GM12801 (cell line): ENCODE data around the gene CEP295NL.

Experiments
- TF ChIP-seq, protein P1 (sequence below): IDR thresholded peaks from one replicate; pipeline ENCODE4 v1.5.1; 2011; ENCODE audit warnings: control low read depth; ENCODE audit not compliant: insufficient read length; ENCODE audit errors: extremely low read depth

Gene CEP295NL

DNA sequence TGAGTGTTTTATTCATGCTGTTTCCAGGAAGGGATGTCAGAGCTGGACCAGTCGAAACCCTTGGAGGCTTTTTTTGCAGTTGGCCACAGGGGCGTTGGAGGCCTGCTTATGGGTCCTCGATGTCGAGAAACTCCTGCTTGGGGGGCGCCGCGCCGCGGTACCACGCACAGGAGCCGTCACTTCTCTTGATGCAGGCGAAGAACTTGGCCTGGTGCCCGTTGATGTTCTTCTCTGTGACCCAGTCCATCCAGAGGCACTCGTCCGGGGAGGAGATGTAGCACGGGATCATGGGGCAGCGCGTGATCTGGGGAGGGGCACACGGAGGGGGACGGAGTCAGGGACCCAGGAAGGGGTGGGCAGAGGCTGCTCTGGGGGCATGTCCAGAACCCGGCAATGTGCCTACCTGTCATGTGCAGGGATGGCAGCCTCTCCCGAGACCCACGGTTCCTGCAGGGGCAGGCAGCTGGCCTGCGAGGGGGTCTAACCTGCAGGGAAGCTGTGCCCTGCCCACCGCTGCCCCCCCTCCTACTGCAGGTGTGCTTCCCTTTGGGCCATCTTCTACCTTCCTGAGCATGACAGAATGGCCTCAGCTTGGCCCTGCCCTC is 47.3 kb downstream of the CEP295NL start:
- TF ChIP-seq, protein P1, sequence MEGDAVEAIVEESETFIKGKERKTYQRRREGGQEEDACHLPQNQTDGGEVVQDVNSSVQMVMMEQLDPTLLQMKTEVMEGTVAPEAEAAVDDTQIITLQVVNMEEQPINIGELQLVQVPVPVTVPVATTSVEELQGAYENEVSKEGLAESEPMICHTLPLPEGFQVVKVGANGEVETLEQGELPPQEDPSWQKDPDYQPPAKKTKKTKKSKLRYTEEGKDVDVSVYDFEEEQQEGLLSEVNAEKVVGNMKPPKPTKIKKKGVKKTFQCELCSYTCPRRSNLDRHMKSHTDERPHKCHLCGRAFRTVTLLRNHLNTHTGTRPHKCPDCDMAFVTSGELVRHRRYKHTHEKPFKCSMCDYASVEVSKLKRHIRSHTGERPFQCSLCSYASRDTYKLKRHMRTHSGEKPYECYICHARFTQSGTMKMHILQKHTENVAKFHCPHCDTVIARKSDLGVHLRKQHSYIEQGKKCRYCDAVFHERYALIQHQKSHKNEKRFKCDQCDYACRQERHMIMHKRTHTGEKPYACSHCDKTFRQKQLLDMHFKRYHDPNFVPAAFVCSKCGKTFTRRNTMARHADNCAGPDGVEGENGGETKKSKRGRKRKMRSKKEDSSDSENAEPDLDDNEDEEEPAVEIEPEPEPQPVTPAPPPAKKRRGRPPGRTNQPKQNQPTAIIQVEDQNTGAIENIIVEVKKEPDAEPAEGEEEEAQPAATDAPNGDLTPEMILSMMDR: no peak

DNA sequence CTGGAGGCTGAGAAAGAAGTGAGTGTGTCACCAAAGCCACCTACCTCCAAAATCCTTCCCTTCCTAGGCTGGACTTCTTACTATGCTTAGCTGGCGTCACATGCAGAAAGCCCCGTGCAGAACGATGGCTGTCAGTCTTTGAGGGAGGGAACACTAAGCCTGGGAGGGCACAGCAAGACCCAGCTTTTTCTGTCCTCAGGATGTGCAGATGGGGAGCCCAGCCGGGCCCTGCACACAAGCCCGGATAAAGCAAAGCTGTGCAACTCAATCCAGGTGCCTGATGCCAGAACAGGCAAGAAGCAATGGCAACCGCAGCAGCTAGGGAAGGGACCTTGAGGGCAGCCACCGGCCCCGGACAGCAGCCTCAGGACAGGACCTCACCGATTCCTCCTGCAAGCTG is 48.5 kb downstream of the CEP295NL start:
- TF ChIP-seq, protein P1: no peak

DNA sequence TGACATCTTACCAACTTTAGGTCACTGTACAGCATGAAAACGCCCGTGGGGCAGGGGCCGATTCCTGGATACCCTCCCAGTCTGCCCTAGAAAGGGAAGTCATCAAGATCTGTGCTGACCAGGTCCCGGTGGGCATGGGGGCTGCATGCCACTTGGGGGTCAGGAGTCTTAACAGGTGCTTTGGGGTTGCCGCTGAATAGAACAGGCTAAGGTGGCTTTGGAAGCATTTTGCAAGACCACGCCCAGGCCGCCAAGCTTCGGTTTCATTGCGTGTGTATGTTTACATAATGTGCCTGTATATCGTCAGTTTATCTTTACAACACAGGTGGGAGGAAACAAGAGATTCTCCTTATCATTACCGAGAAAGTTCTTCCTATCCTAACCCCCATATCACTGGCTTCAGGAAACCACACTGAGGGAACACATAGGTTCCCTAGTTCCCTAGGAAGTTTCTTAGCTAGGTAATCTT is 49.0 kb downstream of the CEP295NL start:
- TF ChIP-seq, protein P1: no peak

DNA sequence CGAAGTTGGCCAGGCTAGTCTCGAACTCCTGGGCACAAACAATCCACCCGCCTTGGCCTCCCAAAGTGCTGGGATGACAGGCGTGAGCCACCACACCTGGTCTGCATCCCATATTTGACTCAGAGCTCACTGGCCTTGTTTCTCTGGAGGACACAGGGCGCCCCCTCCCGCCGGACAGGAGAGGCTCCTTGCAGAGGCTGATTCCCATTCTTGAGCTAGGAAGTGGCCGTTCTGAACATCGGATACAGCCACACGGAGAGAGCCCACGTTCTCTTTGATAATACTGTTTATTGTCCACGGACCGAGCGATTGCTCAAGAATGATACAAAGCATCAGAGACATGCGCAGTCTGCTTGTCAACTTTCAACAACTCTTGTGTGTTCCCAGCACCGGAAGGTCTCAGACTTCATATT is 50.3 kb downstream of the CEP295NL start:
- TF ChIP-seq, protein P1: no peak

DNA sequence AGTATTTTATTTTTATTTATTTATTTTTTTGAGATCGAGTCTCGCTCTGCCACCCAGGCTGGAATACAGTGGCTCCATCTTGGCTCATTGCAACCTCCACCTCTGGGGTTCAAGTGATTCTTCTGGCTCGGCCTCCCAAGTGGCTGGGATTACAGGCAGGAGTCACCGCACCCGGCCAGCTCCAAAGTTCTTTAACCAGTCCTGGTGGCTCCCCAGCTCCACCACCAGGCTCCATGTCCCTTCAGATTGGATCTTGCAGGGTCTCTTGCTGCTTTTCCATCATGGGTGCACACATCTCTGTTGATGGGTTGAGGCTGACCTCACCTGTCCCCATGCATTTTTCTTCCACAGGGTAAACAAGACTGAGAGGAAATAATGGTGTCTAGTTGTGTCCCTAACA is 54.0 kb downstream of the CEP295NL start:
- TF ChIP-seq, protein P1: no peak

DNA sequence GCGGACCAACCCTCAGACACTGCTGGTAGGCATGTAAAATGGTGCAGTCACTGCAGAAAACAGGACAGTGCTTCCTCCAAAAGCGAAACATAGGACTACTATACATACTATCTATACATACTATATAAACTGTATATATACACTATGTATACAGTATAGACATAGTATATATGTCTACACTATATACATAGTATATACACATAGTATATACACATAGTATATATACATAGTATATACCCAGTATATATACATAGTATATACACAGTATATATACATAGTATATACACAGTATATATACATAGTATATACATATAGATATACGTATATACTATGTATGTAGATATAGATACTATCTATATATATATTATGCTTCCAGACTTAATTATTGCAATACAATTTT is 55.9 kb downstream of the CEP295NL start:
- TF ChIP-seq, protein P1: no peak

DNA sequence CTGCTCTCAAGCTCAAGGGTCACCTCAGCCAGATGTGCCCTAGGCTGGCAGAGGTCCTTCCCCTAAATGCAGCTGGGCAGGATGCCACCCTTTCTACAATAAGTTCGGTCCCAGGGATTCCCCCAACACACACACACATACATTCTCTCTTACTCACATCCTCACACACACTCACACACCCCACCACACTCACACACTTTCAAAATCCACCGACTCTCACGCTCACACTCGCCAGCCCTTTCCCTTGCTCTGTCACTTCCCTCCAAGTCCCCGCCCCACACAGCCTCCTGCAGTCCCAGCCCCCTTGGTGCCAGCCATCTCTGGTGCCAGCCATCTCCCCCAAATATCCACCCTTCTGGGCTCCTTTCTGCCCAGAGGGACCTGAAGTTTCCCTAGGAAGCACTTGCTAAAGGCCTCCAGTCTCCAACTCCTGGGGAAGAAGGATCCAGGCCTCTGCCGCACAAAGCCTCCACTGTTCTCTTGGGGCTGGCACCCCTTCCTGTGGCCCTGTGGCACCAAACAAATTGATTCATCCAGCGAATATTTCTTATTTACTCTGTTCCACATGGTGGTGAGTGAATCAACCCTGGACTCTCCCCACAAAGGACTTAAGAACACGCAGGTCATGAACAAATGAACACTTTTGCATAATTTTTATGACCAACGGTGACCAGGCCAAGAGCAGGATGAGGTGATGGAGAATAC is 58.5 kb downstream of the CEP295NL start:
- TF ChIP-seq, protein P1: no peak
